Kidney glomerular epithelial cell (primary cell): ENCODE results near the gene BRD3.

Experiments used
- DNase-seq: peaks from one replicate; lab custom pipeline; 2025; lab: John Stamatoyannopoulos, UW

Gene BRD3

DNA sequence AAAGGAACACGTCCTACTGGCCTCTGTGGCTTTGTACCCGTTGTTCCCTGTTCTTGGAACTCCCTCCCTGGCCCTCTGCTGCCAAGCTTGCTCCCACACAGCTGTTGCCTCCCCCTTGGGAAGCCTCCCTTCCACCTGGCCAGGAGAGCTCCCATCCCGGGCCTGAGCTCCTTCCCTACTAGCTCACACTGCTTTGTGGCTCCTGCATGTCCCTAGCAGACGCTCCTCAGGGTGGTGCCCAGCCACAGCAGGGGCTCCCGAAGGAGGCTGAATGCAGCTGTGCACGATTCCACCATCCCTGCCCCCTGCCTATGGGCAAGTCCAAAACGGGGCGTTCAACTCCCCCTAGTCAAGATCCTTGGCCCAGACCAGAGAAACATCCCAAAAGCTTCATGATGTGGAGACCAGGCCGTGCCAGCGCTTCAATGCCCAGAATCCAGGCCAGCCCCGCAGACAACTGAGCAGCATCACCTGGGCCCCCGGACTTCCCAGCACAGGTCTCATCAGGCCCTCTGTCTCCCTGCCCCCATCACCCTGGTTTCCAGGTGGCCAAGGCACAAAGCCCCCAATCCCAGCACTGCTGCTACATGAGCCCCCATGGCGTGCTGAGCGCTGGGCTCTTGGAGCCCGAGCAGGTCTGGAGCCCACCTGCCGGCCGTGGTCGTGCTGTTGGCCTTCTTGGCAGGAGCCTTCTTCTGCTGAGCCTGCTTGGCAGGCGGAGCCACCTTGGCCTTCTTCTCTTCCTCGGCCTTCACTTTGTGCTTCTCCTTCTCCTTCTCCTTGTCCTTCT, 28.2 kb downstream of the BRD3 start:
- no peak for DNase-seq

DNA sequence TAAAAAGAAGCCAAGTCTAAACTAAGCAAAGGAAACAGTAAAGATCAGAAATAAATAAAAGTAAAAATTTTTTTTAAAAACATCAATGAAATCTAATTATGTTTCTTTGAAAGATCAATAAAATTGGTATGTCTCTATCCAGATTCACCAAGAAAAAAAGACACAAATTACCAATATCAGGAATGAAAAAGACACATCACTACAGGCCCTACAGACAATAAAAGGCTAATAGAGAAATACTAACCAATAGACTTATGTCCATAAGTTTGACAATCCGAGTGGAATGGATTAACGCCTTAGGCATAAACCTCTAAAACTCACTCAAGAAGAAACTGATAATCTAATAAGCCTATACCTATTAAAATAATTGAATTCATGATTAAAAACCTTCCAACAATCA, 30.2 kb downstream of the BRD3 start:
- DNase-seq = no peak

DNA sequence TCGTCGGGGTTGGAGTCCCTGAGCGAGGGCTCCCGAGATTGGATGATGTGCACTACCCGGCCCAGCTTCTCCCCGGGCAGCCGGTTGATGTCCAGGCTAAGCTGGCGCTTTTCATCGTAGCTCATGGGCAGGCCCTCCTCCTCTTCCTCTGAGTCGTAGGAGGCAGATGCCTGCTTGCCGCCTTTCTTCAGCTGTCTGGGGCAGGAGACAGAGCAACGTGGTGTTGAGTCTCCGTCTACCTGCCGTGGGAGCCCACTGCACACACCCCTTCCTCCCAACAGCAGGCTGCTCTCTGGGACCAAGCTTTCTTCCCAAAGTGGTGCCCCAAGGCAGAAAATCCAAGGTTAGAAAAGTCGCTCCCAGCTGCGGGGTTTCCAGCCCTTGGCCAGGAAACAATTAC, 31.7 kb downstream of the BRD3 start:
- no peak for DNase-seq

DNA sequence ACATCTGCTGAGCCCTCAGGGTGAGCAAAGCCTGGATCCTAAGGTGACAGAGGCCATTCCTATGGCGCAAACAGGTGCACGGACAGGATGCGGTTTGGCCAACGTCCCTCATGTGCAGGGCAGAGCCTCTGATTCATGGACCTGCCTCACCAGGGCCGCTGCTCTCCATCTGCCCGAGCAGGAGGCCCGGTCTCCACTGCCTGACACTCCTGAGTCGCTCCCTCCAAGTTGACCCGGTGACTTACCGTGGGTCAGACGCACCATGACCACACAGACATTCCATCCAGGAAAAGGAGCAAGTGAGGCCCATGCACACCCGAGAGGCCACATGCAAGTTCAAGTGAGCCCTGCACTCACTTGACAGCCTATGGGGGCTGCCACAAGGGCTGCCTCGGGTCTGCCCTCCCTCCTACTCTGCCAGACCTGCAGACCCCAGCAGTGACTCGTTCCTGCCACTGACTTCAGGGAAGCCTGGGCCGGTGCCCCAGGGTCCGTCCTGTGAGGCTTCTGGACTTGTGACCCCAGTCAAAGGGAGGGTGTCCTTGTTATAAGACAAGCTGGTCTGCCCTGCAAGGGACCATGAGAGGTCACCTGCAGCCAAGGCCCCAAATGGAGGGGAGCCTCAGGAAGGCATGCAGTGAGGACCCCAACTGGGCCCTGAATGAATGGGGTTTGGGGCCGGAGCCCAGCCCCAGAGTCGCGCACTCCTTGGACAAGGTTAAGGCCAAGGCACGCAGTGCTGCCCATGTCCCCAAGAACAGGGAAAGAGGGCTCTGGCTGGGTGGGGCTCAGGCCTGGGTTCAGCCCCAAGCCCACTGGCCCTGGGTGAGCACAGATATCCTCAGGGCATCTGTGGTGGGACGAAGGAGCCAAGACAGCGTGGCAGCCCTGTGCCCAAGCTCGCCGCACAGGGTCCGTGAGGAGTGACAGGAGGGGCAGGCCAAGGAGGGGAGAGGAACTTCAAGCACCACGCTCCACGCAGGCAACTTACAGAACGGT, 32.5 kb downstream of the BRD3 start:
- DNase-seq = no peak

DNA sequence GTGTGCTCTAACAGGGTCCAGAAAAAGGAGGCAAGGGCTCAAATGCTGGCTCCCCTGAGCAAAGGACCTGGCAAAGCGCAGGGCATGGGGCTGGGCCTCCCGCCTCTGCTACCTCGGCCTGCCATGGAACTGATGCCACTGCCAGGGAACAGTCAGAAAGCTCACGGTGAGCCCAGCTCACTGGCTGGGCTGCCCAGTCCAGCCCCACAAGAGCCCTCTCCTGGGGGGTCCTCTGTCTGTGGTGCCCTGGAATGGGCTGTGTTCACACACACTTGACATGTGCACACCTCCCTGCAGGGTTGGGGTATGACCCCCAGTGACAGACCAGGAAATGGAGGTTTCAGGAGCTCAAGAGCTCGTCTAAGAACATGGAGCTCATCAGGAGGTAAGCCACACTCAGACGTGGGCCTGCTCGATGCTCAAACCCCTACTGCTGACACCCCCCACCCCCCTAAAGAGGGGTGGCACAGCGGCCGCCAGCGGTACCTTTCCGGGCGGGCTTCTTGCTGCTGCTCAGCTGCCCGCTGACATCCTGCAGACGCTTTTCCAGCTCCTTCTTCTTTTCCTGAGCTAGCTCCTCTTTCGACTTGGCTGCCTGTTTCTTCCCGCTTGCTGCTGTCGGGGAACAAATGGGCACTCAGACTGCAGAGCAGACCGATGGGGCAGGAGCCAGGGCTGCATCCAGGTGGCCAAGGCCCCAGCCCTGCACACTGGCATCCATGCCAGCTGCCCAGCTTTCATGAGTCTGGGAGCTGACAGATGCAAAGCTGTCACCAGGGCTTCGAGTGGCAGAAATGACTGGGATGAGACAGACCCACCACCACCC, 33.4 kb downstream of the BRD3 start:
- no peak for DNase-seq

DNA sequence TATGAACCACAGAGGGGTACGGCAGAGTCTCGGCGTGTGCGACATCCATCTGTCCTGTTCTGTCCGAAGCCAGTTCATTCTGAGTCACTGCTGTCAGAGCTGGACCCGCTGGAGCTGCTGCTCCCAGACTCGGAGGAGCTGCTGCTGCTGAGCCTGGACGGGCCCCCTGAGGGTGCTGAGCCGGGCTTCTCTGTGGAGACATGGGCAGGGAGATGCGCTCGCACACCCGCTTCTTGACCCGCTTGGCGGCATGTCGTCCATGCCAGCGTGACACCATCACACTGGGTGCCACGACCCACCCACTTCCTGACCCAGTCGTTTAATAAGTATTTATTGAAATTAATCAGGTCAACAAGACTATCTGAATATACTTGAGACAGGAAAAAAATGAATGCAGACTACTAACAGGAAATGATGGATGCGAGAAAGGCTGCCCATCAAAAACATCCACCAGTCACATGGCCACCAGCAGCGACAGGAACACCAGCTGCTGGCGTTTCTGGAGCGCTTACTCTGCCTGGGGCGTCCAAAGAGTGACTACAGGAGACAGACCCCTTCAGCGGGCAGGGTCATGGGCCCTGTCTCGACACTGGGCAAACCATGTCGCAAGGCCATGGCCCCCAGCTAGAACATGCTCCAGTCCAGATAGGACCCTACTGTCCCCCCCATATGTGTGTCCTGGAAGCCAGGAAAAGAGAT, 34.2 kb downstream of the BRD3 start:
- DNase-seq = no peak

DNA sequence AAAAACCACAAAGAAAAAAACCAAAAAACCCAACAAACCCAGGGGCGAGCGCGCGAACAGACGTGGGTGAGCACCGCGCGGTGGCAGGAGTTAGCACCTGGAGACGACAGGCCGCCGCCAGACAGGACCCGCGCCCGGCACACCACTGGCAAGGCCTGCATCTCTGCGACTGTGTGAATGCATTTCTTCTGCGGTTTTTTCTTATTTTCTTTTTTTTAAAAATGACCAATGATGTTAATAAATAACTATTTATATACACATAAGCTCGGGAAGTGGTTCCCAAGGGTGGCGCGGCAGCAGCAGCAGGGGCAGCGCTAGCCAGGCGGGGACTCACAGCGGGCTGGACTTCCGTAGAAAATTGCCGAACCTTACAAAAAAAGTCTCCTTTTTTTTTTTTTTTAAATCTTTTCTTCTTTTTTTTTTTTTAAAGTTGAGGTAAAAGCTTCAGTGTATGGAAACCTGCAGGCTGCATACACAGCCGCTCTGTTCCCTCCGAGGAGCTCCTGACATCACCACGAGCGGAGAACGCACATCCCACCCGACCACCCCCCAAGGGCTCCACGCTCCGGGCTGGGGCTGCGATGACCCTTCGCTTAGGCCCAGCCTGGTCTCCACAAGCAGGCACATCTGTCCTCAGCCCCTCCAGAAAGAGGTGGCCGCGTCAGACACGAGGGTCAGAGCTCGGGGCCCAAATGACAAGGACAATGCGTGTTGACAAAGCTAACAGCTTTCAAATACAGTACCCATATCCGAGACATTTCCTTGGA, 35.2 kb downstream of the BRD3 start:
- no peak for DNase-seq

DNA sequence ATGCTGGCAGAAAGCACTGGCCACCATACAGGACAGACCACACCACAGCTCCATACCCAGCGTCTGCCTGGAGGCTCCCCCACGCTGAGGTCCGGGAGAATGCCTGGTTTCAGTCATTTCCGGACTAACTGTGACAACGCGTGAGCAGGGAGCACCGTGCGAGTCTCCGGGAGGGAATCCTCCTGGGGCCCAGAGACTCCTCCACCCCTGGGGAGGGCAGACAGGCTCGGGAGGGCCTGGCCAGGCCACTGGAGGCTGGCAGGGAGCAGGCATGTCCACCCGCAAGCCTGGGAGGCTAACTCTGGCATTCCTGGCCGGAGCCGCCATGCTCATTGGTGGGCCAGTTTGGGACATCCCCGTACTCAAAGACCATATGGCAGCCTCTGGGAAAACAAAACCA, 36.0 kb downstream of the BRD3 start:
- DNase-seq = no peak

DNA sequence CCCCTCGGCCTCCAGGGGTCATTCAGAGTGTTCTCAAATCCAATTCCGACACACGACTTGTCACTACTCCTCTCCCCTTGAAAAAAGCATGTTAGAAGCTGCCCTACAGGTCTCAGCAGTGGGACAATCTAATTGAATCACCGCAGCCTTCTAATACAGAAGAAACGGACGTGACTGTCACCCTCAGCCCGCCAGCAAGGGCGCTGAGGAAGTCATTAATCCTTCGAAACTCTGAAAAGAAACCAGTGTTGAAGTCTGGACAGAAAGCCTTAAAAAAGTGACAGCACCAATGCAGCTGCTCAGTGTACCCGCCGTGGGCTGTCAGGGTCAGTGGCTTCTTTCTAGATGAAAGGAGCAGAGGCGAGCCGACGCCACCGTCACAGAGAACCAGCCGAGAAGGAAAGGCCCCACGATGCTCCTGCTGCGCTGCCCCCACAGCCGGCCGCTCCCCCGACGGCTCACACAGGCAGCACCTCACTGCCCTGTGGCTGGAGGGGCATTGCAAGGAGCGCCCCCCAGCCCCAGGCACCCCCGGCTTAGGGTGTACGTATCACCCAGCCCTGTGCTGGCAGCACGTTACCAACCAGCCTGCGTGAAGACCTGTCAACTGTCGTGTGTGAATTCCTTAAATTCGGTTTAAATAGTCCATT, 36.9 kb downstream of the BRD3 start:
- DNase-seq = no peak

DNA sequence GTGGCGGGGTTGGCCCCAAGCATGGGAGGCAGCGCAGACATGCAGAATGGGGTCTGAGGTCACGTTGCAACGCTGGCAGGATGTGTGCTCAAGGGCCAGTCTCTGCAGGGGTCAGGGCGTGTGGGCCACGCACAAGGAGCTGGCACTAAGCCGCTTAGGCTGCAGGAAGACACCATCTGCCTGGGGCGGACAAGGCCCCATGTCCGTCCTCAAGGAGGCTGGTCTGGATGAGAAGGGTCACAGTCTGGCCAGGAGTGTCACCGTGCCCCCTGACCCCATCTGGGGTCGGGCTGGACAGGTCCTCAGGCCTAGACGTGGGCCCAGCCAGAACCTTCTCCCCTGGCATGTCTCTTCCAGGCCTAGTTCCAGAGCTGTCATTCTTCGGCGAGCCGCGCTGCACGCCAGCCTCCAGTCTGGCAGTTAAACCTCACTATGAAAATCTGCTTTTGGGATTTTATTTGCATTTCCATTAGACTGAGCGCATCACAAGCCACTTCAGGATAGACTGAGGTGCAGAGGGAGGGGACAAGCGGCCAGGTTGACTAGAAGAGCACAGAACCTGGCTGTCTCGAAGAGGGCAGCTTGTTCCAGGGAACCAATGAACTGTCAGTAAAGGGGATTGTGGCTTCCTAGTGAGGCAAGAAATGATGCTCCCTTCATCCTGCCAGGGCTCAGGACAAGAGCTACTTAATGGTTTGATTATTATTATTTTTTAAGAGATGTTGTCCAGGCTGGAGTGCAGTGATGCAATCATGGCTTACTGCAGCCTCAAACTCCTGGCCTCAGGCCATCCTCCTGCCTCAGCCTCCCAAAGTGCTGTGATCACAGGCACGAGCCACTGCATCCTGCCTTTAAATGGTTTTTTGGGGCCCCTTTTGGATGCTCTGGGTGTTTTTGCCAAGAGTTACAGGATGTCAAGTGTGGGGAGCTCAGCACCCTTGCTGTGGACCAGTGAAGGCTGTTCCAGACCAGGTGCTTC, 38.3 kb downstream of the BRD3 start:
- no peak for DNase-seq

DNA sequence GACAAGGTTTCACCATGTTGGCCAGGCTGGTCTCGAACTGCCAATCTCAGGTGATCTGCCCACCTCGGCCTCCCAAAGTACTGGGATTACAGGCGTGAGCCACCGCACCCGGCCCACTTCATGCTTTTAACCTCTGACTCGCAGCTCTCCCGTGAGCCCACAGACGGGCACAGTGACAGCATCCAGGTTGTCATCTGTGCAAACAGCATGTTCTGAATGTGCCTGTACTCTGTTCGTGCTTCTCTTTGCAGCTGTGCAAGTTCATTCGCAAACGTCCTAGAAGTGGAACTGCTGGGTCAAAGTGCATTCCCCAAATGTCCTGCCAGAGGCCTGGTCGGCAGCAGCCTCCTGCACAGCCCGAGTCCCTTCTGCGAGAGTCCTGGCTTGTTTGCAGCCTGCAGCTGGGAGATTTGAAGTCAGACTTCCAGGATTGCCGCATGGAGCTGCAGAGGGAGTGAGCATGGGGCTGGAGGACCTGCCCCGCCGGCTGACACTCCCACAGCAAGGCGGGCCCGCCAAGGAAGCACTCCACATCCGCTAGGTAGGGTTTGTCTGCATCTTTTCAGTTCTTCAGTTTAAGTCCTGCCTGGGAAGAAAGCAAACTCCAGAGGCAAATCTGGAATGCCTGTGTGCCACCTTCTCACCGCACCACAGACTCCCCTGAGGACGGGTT, 39.1 kb downstream of the BRD3 start:
- no peak for DNase-seq

DNA sequence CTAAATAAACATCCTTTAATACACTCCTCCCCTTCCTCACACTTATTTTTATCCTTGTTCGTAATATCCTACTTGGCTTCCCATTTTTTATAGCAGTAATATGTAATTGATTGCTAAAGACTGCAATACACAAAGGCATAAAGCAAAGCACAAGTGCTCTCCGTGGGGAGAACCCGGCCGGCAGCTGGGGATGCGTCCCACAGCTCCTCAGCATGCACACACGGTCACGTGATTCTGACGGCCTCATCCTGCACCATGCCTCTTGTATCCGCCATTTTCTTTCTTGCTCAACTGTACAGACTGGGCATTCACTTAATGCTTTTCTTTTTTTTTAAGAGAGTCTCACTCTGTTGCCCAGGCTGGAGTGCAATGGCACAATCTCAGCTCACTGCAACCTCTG, 39.8 kb downstream of the BRD3 start:
- DNase-seq = no peak

DNA sequence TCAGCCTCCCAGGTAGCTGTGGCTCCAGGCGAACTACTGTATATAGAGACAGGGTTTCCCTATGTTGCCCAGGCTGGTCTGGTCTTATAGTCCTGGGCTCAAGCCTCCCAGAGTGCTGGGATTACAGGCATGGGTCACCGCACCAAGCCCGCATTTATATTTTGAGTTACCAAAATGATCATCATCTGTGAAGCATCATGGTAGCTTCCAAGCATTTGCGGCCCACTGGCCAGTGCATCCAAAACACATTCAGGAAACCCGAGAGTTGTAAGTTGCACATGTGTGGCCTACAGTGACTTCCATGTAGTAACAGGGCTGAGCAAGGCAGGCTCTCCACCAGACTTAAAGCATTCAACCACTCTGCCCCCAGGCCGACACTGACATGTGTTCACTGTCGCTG, 40.3 kb downstream of the BRD3 start:
- no peak for DNase-seq

DNA sequence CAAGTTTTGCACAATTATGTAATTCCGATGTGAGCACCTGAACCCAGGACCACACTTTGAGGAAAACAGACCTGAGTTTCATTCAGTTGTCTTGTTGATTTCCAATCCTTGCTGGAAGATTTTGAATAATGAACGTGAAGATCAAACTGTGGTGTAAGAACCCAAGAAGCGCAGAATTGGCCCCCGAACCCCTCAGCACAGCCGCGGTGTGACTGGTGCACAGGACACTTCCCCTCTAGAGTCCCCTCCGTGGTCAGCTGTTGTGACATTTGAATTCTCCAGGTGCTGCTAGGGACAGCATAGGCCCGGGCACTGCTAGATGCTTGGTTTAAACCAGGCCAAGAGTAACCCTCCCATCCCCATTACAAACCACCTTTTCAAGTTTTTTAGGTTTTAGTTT, 40.8 kb downstream of the BRD3 start:
- no peak for DNase-seq

DNA sequence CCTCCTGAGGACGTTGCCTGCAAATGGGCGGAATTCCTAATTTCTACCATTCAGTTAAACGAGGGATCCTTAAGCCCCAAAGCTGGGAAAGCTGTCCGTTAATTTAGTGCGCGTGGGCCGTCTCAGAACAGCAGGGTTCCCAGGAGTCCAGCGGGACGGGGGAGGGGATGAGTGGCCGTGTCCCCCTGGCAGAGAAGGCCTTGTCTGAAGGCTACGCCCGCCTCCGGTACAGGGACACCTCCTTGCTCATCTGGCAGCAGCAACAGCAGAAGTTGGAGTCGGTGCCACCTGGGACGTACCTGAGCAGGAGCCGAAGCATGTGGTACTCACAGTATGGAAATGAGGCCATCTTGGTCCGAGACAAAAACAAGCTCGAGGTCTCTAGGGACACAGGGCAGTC, 41.2 kb downstream of the BRD3 start:
- no peak for DNase-seq

DNA sequence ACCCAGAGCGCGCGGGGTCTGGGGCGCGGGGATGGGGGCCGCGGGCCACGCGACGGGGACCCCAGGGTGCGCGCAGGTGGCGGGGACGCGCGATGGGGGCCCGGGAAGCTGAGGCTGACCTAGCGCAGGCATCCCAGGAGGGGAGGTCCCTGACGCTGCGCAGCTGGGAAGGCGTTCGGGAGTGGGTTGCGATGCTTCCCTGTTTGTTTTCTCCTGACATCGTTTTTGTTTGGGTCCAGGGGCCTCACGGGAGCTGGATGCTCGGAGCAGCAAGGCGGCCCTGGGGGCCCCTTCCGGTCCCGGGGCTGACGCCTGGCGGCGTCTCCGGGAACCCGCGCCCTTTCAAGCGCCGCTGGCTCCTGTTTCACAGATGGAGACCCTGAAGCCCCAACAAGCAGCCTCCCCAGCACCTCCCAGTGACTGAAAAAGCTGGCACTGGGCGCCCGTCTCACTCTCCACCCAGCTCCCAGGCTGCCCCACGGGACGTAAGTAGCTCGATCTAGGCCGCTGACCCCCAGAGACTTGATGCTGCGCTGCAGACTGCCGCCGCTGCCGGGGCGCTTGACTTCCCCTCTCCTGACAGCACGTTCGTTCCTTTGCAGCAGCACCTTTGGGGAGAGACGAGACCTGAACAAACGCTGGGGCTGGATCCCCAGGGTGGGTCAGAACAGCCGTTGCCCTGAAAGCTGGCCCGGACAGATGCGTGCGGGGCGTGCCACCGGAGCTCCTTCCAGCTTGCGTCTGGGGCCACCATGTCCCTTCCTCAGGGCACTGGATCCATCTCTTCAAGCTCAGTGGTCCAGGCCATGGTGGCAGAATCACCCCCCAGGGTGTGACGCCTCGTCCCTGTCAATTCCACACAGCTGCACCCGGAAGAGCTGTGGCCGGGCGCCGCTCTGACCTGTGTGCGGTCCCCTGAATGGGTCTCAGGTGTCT, 42.0 kb downstream of the BRD3 start:
- DNase-seq = no peak

DNA sequence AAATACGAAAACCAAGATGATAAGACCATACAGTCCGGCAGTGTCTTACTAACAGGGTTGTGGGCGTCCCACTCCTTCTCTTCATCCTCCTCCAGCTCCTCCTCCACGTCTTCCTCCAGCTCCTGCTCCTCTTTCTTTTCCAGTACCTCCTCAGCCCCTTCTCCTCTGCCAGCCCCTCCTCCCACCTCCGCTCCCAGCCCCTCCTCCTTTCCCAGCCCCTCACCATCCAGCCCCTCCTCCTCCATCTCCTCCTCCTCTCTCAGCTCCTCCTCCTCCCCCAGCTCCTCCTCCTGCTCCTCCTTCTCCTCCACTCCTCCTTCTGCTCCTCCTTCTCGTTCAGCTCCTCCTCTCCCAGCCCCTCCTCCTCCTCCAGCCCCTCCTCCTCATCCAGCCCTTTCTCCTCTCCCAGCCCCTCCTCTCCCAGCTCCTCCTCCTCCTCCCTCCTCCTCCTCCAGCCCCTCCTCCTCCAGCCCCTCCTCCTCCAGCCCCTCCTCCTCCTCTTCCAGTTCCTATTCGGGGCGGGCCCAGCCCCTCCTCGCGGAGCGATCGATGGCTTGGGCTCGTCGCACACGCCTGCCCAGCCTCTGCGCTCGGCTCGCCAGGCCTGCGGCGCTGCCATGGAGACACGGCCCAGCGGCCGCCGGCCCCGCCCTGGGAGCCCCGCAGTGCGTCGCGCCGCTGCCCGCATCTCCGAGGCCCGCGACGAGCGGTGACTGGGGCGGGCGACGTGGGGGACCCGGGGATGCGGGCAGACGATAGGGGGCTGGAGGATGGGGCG, 42.8 kb downstream of the BRD3 start, which contains the start of gene BRD3OS:
Gene BRD3OS, plus strand, starts transcription at position 654 of the 778 bp plus-strand sequence. CDS start 1,267 bp downstream, outside the sequence.
- peak; percentile 98 for DNase-seq
